ENCODE results near the gene PIR. TPM values are rescaled to one million over a fixed set of nuclear protein-coding genes. Genes with fewer than 3 reads are reported as not detected.

PIR gene
- total and polyA plus RNA-seq, 9 of the 15 experiments (the other 6 are each of a cell fraction or from before 2014, with no cell fraction given): 7.5 to 29.8 (median 11.5) TPM

GRCh38 chrX:15493118-15493962 lies at the start of gene PIR (continued):
- TF ChIP-seq ZBTB5 (IDR thresholded peaks at IDR 0.05) (no peak), HSF4 (CRISPR knock-in tag; IDR thresholded peaks at IDR 0.05; ENCODE audit: borderline replicate concordance) (no peak), ARHGAP35 (IDR thresholded peaks at IDR 0.05; ENCODE audit: partially characterized antibody) (no peak), POLR3G (IDR thresholded peaks at IDR 0.05; ENCODE audit: extremely low read depth, insufficient read length, insufficient replicate concordance) (no peak), SRF (CRISPR knock-in tag; IDR thresholded peaks at IDR 0.05) (peak in 1 of 2 experiments; percentile 30; a peak in 1 of 4 replicates), STAG1 (CRISPR knock-in tag; IDR thresholded peaks at IDR 0.05; ENCODE audit: borderline replicate concordance) (no peak), MXI1 (IDR thresholded peaks at IDR 0.05; ENCODE audit: low read depth, low read length) (no peak), ARNT (IDR thresholded peaks at IDR 0.05) (0 out of 4 replicates have a peak, but pooled peaks of 1 of the 2 experiments have one; percentile 32), ZBTB9 (CRISPR knock-in tag; IDR thresholded peaks at IDR 0.05) (no peak), GATA2 (CRISPR knock-in tag; IDR thresholded peaks at IDR 0.05) (no peak), POLR2A (conservative IDR thresholded peaks at IDR 0.05) (peak; percentile 64), CREM (IDR thresholded peaks at IDR 0.05; ENCODE audit: low read depth) (peak; percentile 49; the same call in 1 of the 2 replicates), ZFP30 (CRISPR knock-in tag; IDR thresholded peaks at IDR 0.05; ENCODE audit: borderline replicate concordance) (no peak), YBX1 (IDR thresholded peaks at IDR 0.05) (no peak), TOE1 (IDR thresholded peaks at IDR 0.05; ENCODE audit: borderline replicate concordance) (no peak; the same call in 1 of the 2 replicates), TOE1 (CRISPR knock-in tag; IDR thresholded peaks at IDR 0.05; ENCODE audit: borderline replicate concordance, low read depth) (no peak), ZFPM2 (CRISPR knock-in tag; IDR thresholded peaks at IDR 0.05) (no peak), IFI16 (CRISPR knock-in tag; IDR thresholded peaks at IDR 0.05) (no peak), FOXK1 (CRISPR knock-in tag; IDR thresholded peaks at IDR 0.05; ENCODE audit: borderline replicate concordance) (no peak), CCNT2 (IDR thresholded peaks at IDR 0.05; ENCODE audit: borderline replicate concordance, extremely low read depth, insufficient read length, low read depth, low read length) (peak; percentile 56), SMARCE1 (IDR thresholded peaks at IDR 0.05) (peak; percentile 40; the same call in 1 of the 2 replicates), ZBTB1 (CRISPR knock-in tag; IDR thresholded peaks at IDR 0.05; ENCODE audit: borderline replicate concordance, low read depth) (no peak), NONO (IDR thresholded peaks at IDR 0.05; ENCODE audit: low read depth in 2 of 2, low read length in 1 of 2) (no peak), RBM14 (IDR thresholded peaks at IDR 0.05; ENCODE audit: borderline replicate concordance, insufficient read depth, low read depth, low read length) (no peak), BRCA1 (IDR thresholded peaks at IDR 0.05) (no peak), BRCA1 (CRISPR knock-in tag; IDR thresholded peaks at IDR 0.05) (no peak), MAZ (CRISPR knock-in tag; conservative IDR thresholded peaks at IDR 0.05 in 1 of 2, IDR thresholded peaks at IDR 0.05 in 1 of 2) (peak in 1 of 2 experiments; percentile 50; a peak in 1 of 4 replicates)
